Ammon's horn (tissue), 1 donor: ENCODE data around the gene GFPT2.

Experiments used
- DNase-seq: peaks from one replicate; pipeline ENCODE4 v3.0.0-alpha.2; 2016; ENCODE audit warnings: low spot score

The GFPT2 gene

GRCh38 chr5:180378438-180379344, 25.6 kb upstream of the GFPT2 start:
- no peak for DNase-seq

GRCh38 chr5:180377556-180378197, 24.5 kb upstream of the GFPT2 start:
- DNase-seq = no peak

GRCh38 chr5:180376511-180376910, 23.4 kb upstream of the GFPT2 start:
- DNase-seq = peak; percentile 28

- no peak for DNase-seq
Observed at GRCh38 chr5:180375955-180376354, 22.8 kb upstream of the GFPT2 start.

- DNase-seq = no peak
Observed at GRCh38 chr5:180375291-180375690, 22.2 kb upstream of the GFPT2 start.

GRCh38 chr5:180373870-180374269, 20.7 kb upstream of the GFPT2 start:
- DNase-seq = no peak

- no peak for DNase-seq
Observed at GRCh38 chr5:180373454-180373853, 20.3 kb upstream of the GFPT2 start.

- DNase-seq = no peak
Observed at GRCh38 chr5:180371949-180372348, 18.8 kb upstream of the GFPT2 start.

- peak; percentile 32 for DNase-seq
Observed at GRCh38 chr5:180370861-180371641, 17.9 kb upstream of the GFPT2 start.

GRCh38 chr5:180367991-180368390, 14.9 kb upstream of the GFPT2 start:
- DNase-seq = peak; percentile 86

GRCh38 chr5:180367300-180367699, 14.2 kb upstream of the GFPT2 start:
- DNase-seq = no peak

GRCh38 chr5:180366326-180366725, 13.2 kb upstream of the GFPT2 start:
- peak; percentile 82 for DNase-seq

- no peak for DNase-seq
Observed at GRCh38 chr5:180365829-180366228, 12.7 kb upstream of the GFPT2 start.

- no peak for DNase-seq
Observed at GRCh38 chr5:180364306-180364856, 11.2 kb upstream of the GFPT2 start.

- DNase-seq = no peak
Observed at GRCh38 chr5:180360078-180360957, 7.2 kb upstream of the GFPT2 start.

GRCh38 chr5:180358694-180359093, 5.6 kb upstream of the GFPT2 start:
- DNase-seq = no peak

- DNase-seq = no peak
Observed at GRCh38 chr5:180358179-180358578, 5.0 kb upstream of the GFPT2 start.

- no peak for DNase-seq
Observed at GRCh38 chr5:180354966-180355365, 1.8 kb upstream of the GFPT2 start.

GRCh38 chr5:180353980-180354452, 880 bp upstream of the GFPT2 start:
- DNase-seq = no peak

GRCh38 chr5:180352116-180353047, 754 bp downstream of the GFPT2 start:
- no peak for DNase-seq
